Heart left ventricle (tissue), 13 donors: Measurements from ENCODE around the gene SPDYE16.
"Not testable (repeated sequence)": the region's sequence is repeated elsewhere in the genome, so short reads cannot be mapped to it uniquely, and the experiment has no call there.

Experiments
- CTCF ChIP-seq, 12 donors: fragments of 200-600 bp; sonication (generic) in 4 of 12; IDR thresholded peaks; one replicate each; pipeline versions ENCODE4 v1.5.0 to v1.8.0; 2018 to 2022; ENCODE audit warnings: antibody characterized with exemption in 12 of 12, mild to moderate bottlenecking in 5 of 12
- POLR2A ChIP-seq, 2 donors: fragments of 450-650 bp; IDR thresholded peaks; one replicate each; pipeline ENCODE4 v1.6.1; 2017; ENCODE audit warnings: antibody characterized with exemption in 2 of 2, mild to moderate bottlenecking in 2 of 2, moderate library complexity in 2 of 2
- donor health status: ischemic (EF 13 %, LVEDD 7.1; RV severe dilation, severe dysfunction).
- donor health status: DM: no; HTN: yes; CAD: no.
- donor health status: DM: no; HTN: no; CAD: no.
- donor health status: ischemic (EF 25% LVEDD 6.9; RV normal size, moderate dysfunction).
- donor health status: ischemic (EF 25% LVEDD 5.7; RV mildly dilated, moderate dysfunction).
- donor health status: ischemic (EF 35%, LVEDD 5.7; RV mildly dilated, moderate dysfunction).
- donor health status: nonischemic (EF 11% LVEDD 7.7; RV severe dilation, severe dysfunction).
- donor health status: DM: yes; HTN: yes; CAD: no.
- donor health status: PGD.
- donor health status: ischemic (EF 29% LVEDD 5.4; RV normal size, mild dysfunction).
- donor health status: nonischemic (EF 23%, LVEDD 6.1; RV moderate dilation, normal function).

GRCh38 chr7:76502836-76503235 lies 40.3 kb downstream of the SPDYE16 start:
- TF ChIP-seq CTCF, POLR2A (IDR thresholded peaks at IDR 0.05): not testable (repeated sequence)
